Mucosa of rectum (tissue), 2 donors: ENCODE measurements around the gene NKD1.
A peak's percentile ranks its signal among the peaks of the same experiment; 100 is the strongest.

Experiments used
- H3K27ac ChIP-seq, 2 donors: one replicate each; pipeline ENCODE4 v1.7.0; 2013; ENCODE audit warnings: inconsistent platforms in 2 of 2, low read depth in 2 of 2, low read length in 2 of 2
- H3K27me3 ChIP-seq, 2 donors: one replicate each; pipeline ENCODE4 v1.7.0; 2013; ENCODE audit warnings: low read length in 2 of 2; ENCODE audit not compliant: control insufficient read depth in 2 of 2, insufficient read depth in 2 of 2
- H3K36me3 ChIP-seq, 2 donors: one replicate each; pipeline ENCODE4 v1.7.0; 2013; ENCODE audit warnings: low read length in 2 of 2; ENCODE audit not compliant: control insufficient read depth in 2 of 2, insufficient read depth in 2 of 2
- H3K4me1 ChIP-seq, 2 donors: one replicate each; pipeline ENCODE4 v1.7.0; 2013; ENCODE audit warnings: low read length in 2 of 2, mild to moderate bottlenecking in 1 of 2; ENCODE audit not compliant: control insufficient read depth in 2 of 2, insufficient read depth in 2 of 2
- H3K4me3 ChIP-seq, 2 donors: one replicate each; pipeline ENCODE4 v1.7.0; 2013; ENCODE audit warnings: low read length in 2 of 2
- H3K9ac ChIP-seq, 2 donors: one replicate each; pipeline ENCODE4 v1.7.0; 2013; ENCODE audit warnings: low read length in 2 of 2, low read depth in 1 of 2, mild to moderate bottlenecking in 1 of 2
- H3K9me3 ChIP-seq, 2 donors: one replicate each; pipeline ENCODE4 v1.7.0; 2013; ENCODE audit warnings: low read length in 2 of 2; ENCODE audit not compliant: control insufficient read depth in 2 of 2
- donor health status: healthy.
- donor health status: Normal muscosa, but diverticular disease.

The NKD1 gene

DNA sequence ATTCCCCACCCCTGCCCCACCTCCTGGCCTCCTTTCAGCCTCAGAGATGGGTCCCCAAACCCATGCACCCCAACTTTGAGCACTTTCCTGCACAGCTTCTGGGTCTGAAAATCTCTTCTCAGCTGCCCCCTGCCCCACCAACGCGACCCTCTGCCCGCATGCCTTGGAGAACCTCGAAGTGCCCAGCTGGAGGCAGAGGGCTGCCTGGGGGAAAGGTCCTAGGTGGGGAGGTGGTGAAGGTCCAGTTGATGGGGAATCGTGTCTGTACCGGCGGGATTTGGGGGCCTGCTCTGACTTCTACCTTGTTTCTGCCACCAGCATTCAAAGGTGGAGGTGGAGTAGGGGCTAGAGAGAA lies 1.3 kb downstream of the NKD1 start:
- H3K9ac ChIP-seq: no peak overlapping the region
- peak overlapping the region in 1 of 2 donors; percentile 26 for H3K4me3 ChIP-seq
- no peak overlapping the region for H3K27ac ChIP-seq
- no peaks in the 10 kb centered on the region for H3K9me3 ChIP-seq
- peaks cover 3 to 6% of the 10 kb centered on the region in 2 donors for H3K27me3 ChIP-seq
- H3K4me1 ChIP-seq: peaks cover 0 to 3% of the 10 kb centered on the region in 2 donors
- H3K36me3 ChIP-seq: no peaks in the 10 kb centered on the region

DNA sequence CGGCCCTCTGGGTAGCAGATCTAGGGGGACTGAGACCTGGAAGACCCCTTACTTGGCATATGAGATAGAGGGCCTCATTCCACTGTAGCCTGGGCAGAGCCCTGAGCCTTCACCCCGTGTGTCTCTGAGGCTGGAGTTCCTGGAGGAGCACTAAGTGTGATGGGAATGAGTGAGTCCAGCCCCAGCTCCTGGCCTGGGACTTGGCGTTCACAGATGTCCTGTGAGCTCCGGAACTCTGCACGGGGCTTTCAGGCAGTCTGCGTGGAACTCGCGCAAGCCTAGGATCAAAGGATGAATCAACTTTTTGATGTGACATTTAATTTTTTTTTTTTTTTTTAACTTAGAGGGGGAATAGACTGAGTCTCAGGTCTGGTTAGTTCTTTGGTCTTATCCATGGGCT lies 1.8 kb downstream of the NKD1 start:
- Histone ChIP-seq H3K27ac (no peak overlapping the region), H3K9ac (no peak overlapping the region), H3K4me1 (peaks cover 0 to 3% of the 10 kb centered on the region in 2 donors), H3K9me3 (no peaks in the 10 kb centered on the region), H3K4me3 (peak overlapping the region in 1 of 2 donors; percentile 26), H3K36me3 (no peaks in the 10 kb centered on the region), H3K27me3 (peaks cover 3 to 6% of the 10 kb centered on the region in 2 donors)

DNA sequence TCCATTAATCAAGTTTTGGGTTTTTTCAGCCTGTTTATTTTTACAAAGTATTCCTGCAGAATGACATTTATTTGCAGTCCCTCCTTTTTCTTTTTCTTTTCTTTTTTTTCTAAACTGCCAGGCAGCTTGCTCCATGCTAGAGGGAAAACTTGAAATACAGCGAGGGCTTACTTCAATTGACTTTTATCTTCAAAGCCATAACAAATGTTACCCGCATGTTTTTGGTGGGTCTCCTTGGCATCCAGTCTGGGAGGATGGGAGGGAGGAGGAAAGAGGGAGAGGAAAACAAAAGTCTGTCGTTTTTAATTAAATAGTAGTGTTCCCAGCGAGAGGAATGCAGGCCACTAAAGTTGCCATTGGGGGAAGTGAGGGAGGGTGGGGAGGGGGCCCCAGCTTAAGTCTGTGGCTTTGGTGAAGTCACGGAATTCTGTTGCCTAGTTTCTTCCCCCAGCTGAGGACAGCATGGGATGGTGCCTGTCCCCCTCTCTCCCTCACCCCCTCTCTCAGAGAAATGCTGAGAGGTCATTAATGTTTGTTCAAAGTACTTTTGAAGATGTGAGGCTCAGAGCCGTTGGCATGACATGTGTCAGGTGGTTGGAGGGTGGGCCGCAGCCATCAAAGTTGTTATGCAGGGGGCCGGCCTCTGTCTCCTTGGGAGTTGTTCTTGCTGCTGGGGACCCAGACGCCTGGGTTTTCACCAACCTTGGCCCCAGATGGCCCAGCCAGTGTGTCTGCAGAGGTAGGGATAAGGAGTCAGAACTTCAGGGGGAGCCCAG lies 2.9 kb downstream of the NKD1 start:
- H3K9ac ChIP-seq: no peak overlapping the region
- no peaks in the 10 kb centered on the region for H3K9me3 ChIP-seq
- peaks cover 0 to 3% of the 10 kb centered on the region in 2 donors for H3K4me1 ChIP-seq
- H3K4me3 ChIP-seq: no peak overlapping the region
- no peaks in the 10 kb centered on the region for H3K36me3 ChIP-seq
- no peak overlapping the region for H3K27ac ChIP-seq
- peaks cover 0 to 6% of the 10 kb centered on the region in 2 donors for H3K27me3 ChIP-seq

DNA sequence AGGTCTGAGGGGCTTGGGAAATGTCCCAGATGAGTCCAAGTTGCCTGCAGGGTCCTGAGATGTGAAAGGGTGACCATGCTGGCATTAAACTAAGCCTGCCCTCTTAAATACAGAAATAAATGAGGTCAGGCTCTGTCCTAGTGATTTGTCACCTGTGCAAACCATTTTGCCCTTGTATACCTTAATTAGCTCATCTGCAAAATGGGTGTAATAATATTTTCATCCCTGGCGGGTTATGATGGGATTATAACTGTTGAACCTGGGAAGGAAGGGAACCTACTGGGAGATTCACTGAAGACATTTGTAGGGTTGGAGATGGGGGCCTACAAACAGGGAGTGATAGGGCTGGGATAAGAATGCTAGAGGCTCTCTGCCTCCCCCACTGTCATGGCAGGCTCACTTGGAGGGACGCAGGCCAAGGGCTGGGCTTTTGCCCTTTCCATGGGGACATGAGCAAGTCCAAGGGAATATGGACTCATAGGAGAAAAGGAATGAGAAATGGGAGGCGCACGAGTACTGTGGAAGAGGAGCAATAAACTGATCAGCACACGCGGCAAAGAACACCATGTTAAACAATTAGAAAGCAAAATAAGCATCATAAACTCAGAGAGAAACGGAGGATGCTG lies 4.4 kb downstream of the NKD1 start:
- H3K27ac ChIP-seq: no peak overlapping the region
- H3K27me3 ChIP-seq: peaks cover 0 to 2% of the 10 kb centered on the region in 2 donors
- no peaks in the 10 kb centered on the region for H3K9me3 ChIP-seq
- H3K4me3 ChIP-seq: no peak overlapping the region
- peaks cover 0 to 3% of the 10 kb centered on the region in 2 donors for H3K4me1 ChIP-seq
- no peaks in the 10 kb centered on the region for H3K36me3 ChIP-seq
- no peak overlapping the region for H3K9ac ChIP-seq

DNA sequence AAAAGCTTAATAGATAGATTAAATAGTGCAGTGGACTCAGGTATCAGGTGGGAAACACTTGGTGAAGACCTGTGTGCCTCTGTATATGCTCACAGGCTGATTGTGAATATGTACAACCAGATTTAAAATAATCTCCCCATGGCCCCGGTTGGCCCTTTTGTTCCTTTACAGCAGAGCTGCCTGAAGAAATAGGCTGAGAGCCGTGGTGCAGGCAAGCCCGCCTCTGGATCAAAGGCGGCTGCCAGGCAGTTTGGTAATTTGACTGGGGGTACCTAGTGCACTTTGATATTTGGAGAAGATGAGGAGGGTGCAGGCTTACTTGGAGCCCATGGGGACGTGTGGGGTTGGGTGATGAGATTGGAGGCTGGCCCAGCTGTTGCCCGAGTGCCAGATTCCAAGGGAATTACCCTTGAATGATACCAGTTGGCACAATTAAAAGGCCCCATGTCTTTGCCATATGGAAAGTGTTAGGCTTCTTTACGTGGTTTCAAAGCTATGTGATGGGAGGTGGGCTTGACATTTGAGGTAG lies 5.0 kb downstream of the NKD1 start:
- Histone ChIP-seq H3K36me3 (no peaks in the 10 kb centered on the region), H3K9ac (no peak overlapping the region), H3K27ac (no peak overlapping the region), H3K27me3 (peaks cover 0 to 2% of the 10 kb centered on the region in 2 donors), H3K9me3 (no peaks in the 10 kb centered on the region), H3K4me3 (no peak overlapping the region), H3K4me1 (peaks cover 0 to 3% of the 10 kb centered on the region in 2 donors)

DNA sequence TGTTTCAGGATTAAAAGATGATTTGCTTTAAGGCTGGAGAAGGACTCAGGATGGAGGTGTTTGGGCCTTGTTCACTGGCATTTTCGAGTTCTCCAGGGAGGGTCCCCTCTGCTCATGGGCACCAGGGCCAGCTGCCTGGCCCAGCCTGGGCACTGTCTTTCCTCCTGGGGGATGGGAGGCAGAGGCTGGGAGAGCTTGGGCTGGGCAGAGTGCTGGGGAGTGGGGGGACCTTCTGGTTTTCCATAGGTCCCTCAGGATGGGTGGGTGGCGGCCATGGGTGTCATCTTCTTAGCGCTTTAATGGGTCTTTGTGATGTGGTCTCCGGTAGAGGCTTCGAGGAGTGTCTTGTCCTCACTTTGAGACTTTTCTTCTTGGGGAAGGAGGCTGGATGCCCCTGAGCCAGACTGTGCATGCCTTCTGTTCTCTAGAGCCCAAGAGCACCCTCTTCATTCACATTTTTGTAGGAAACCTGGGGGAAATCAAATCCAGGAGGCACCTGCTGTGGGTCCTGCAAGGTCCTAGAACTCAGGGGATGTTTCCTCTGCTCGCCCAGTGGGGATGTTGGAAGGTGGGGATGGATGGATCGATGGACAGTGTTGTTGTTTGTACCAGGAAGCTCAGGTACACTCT lies 5.7 kb downstream of the NKD1 start:
- no peaks in the 10 kb centered on the region for H3K9me3 ChIP-seq
- H3K27ac ChIP-seq: no peak overlapping the region
- no peak overlapping the region for H3K9ac ChIP-seq
- no peak overlapping the region for H3K4me3 ChIP-seq
- H3K4me1 ChIP-seq: peaks cover 0 to 2% of the 10 kb centered on the region in 2 donors
- H3K36me3 ChIP-seq: no peaks in the 10 kb centered on the region
- peaks cover 0 to 2% of the 10 kb centered on the region in 2 donors for H3K27me3 ChIP-seq

DNA sequence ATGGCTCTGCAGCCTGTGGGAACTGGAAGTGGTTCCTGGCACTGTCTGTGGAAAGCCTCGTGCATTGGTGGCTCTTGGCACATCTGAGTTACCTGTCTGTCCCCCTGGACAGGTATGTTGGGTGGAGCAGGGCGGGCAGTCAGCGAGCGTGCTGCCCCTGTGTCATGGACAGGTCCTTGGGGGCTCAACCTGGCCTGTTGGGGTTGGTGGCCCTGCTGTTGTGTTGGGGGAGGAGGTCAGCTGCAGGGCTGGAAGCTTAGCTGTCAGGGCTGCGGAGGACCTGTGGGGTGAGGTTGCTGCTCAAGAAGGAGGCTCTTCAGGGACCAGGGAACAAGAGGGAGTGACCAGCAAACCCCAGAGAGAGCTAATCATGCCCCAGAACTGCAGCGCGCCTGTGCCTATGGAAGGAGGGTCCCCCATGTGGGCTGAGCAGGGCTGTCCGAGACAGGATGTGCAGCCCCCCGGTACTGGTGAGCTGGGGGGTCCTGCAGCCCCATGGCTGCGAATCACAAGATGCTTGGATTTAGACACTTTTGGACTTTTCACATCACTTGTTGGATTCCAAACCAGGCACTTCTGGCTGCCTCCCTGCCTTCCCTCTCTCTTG lies 7.2 kb downstream of the NKD1 start:
- no peaks in the 10 kb centered on the region for H3K9me3 ChIP-seq
- no peaks in the 10 kb centered on the region for H3K4me1 ChIP-seq
- H3K27ac ChIP-seq: no peak overlapping the region
- no peak overlapping the region for H3K4me3 ChIP-seq
- H3K27me3 ChIP-seq: no peaks in the 10 kb centered on the region
- H3K9ac ChIP-seq: no peak overlapping the region
- no peaks in the 10 kb centered on the region for H3K36me3 ChIP-seq

DNA sequence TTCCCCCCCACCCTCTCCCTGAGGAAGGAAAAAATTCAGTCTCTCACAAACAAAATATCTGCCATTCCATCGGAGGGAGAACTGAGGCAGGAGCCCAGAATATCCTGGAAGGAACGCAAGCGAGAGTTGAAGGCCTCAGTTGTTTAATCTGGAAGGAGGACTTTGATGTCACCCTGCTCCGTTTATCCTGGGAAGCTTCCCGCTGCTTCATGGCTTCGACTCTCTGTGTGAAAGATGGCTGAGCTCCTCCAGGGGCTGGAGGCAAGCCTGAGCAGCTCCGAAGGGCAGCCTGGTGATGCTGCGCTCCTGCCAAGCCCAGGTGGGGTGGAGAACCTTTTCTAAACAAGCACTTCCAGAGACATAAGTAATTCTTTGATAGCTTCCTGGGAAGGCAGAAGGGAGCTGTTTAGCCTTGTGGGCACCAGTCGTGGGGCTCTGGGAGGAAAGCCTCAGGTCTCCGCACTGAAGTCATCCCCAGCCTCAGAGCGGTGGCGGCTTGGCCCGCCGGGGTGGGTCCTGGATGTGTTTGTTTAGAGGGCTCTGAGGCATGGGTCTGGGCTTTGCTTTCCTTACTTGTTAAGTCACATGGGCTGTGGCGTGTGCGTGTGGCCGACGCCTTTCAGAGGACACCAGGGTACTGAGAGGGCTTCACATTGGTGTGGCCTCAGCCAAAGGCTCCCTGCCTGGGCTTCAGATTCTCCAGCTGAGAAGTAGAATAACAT lies 7.9 kb downstream of the NKD1 start:
- Histone ChIP-seq H3K27ac (no peak overlapping the region), H3K9me3 (no peaks in the 10 kb centered on the region), H3K4me1 (no peaks in the 10 kb centered on the region), H3K9ac (no peak overlapping the region), H3K36me3 (no peaks in the 10 kb centered on the region), H3K4me3 (no peak overlapping the region), H3K27me3 (no peaks in the 10 kb centered on the region)

DNA sequence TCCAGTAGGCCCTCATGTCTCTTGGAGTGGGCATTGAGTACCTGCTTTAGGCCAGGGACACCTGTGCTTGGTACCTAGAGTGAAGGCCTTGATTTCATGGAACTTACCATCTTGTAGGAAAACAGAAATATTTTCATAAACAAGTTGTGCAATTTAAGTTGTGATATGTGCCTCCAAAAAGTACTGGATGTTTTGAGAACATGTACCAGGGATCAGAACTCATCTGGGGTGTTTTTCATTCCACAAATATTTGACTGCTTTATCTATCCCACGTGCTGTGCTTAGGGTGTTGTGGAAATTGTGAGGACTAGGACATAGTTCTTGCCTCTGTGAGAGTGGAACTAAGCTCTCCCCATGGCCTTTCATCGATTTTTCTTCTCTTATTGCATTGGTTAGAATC lies 8.8 kb downstream of the NKD1 start:
- H3K4me1 ChIP-seq: no peaks in the 10 kb centered on the region
- H3K9me3 ChIP-seq: peaks cover 0 to 2% of the 10 kb centered on the region in 2 donors
- no peak overlapping the region for H3K4me3 ChIP-seq
- no peaks in the 10 kb centered on the region for H3K27me3 ChIP-seq
- H3K27ac ChIP-seq: no peak overlapping the region
- no peaks in the 10 kb centered on the region for H3K36me3 ChIP-seq
- no peak overlapping the region for H3K9ac ChIP-seq
